ENCODE data around the gene ABHD1. TPM values are rescaled to one million over a fixed set of nuclear protein-coding genes. Genes with fewer than 3 reads are reported as not detected.
A peak's percentile ranks its signal among the peaks of the same experiment; 100 is the strongest.

The ABHD1 gene
- total and polyA plus RNA-seq, 2 donors (not counting 3 experiments of a cell fraction or from before 2014, with no cell fraction given), result 0.07 TPM; not detected in 1

- TF ChIP-seq FOS (IDR thresholded peaks at IDR 0.05; ENCODE audit: borderline replicate concordance, insufficient read depth, low read length) (no peak), POLR2A (IDR thresholded peaks at IDR 0.05; ENCODE audit: low read depth, low read length) (no peak), GATA2 (IDR thresholded peaks at IDR 0.05; ENCODE audit: insufficient read depth, insufficient read length, low read depth, low read length) (no peak), MYC (IDR thresholded peaks at IDR 0.05; ENCODE audit: low read depth, low read length) (no peak), EZH2 (IDR thresholded peaks at IDR 0.05; ENCODE audit: borderline replicate concordance, low read depth, low read length, severe bottlenecking) (no peak)
- BruUV-seq (replicated peaks), result no TSS peak
- no peak overlapping the region for H3K4me3 ChIP-seq (replicated peaks in 1 of 3; ENCODE audit: insufficient read depth in 1 of 3, low read depth in 1 of 3, low read length in 3 of 3)
- peaks cover 5 to 12% of the 10 kb centered on the region in 2 experiments for H3K27me3 ChIP-seq (ENCODE audit: control insufficient read depth in 2 of 2, insufficient read depth in 2 of 2, low read length in 2 of 2)
- no peak overlapping the region for H2AFZ ChIP-seq (ENCODE audit: low read depth, low read length)
- no peaks in the 10 kb centered on the region for H3K4me1 ChIP-seq (ENCODE audit: control insufficient read depth, extremely low read depth, insufficient read depth, low read length)
- no peak overlapping the region for H3K9ac ChIP-seq (replicated peaks; ENCODE audit: extremely low read depth, insufficient read depth, low read length)
- H3K4me2 ChIP-seq (ENCODE audit: insufficient read depth, low read length), result no peak overlapping the region
- CTCF ChIA-PET, result interaction anchor here (0.6 to 1.5 kb wide), 2 partner anchors 8 to 77 kb away, joined by 3 to 9 read pairs; no protein-coding TSS in a partner anchor
- H4K20me1 ChIP-seq (replicated peaks; ENCODE audit: control insufficient read depth, extremely low read depth, insufficient read depth, low read length), result no peaks in the 10 kb centered on the region
- DNase-seq (ENCODE audit: low read depth, low spot score) (no peak), FAIRE-seq (no peak)
- H3K9me3 ChIP-seq (replicated peaks; ENCODE audit: control insufficient read depth, insufficient read depth, low read length), result no peaks in the 10 kb centered on the region
- H3K27ac ChIP-seq (ENCODE audit: insufficient read depth, low read depth, low read length), result no peak overlapping the region
- no peaks in the 10 kb centered on the region for H3K36me3 ChIP-seq (ENCODE audit: control insufficient read depth in 2 of 2, extremely low read depth in 1 of 2, insufficient read depth in 2 of 2, low read length in 2 of 2)
- intact Hi-C loops (cut with micrococcal nuclease), result no loop called here
- POLR2A ChIA-PET, result no interaction called here
- no peaks in the 10 kb centered on the region for H3K9me1 ChIP-seq (replicated peaks; ENCODE audit: control insufficient read depth, extremely low read depth, insufficient read depth, low read length)
- no peaks in the 10 kb centered on the region for H3K79me2 ChIP-seq (ENCODE audit: control insufficient read depth, insufficient read depth, low read length)
- dilution Hi-C loops (cut with MboI; ENCODE audit: extremely low pct_ligation_motif_present, low sequenced_read_pairs), result no loop called here
These were observed 8.1 kb upstream of the ABHD1 start for GRCh38 chr2:27115519-27115918.

GRCh38 chr2:27117995-27118524 is 5.6 kb upstream of the ABHD1 start:
- POLR2A ChIA-PET, result no interaction called here

More at GRCh38 chr2:27117995-27118524, 5.6 kb upstream of the ABHD1 start:
- no peak for DNase-seq (ENCODE audit: low read depth, low spot score)
- Histone ChIP-seq H3K4me1 (ENCODE audit: control insufficient read depth, extremely low read depth, insufficient read depth, low read length) (no peaks in the 10 kb centered on the region), H3K9ac (replicated peaks; ENCODE audit: extremely low read depth, insufficient read depth, low read length) (no peak overlapping the region), H3K36me3 (ENCODE audit: control insufficient read depth in 2 of 2, extremely low read depth in 1 of 2, insufficient read depth in 2 of 2, low read length in 2 of 2) (no peaks in the 10 kb centered on the region), H3K9me3 (replicated peaks; ENCODE audit: control insufficient read depth, insufficient read depth, low read length) (no peaks in the 10 kb centered on the region), H4K20me1 (replicated peaks; ENCODE audit: control insufficient read depth, extremely low read depth, insufficient read depth, low read length) (no peaks in the 10 kb centered on the region), H3K4me3 (replicated peaks in 1 of 3; ENCODE audit: insufficient read depth in 1 of 3, low read depth in 1 of 3, low read length in 3 of 3) (peak overlapping the region in 2 of 3 experiments; percentile 5 to 43), H3K4me2 (ENCODE audit: insufficient read depth, low read length) (peak overlapping the region; percentile 9), H3K27ac (ENCODE audit: insufficient read depth, low read depth, low read length) (no peak overlapping the region), H3K79me2 (ENCODE audit: control insufficient read depth, insufficient read depth, low read length) (no peaks in the 10 kb centered on the region), H3K9me1 (replicated peaks; ENCODE audit: control insufficient read depth, extremely low read depth, insufficient read depth, low read length) (no peaks in the 10 kb centered on the region), H3K27me3 (ENCODE audit: control insufficient read depth in 2 of 2, insufficient read depth in 2 of 2, low read length in 2 of 2) (peaks cover 13 to 25% of the 10 kb centered on the region in 2 experiments), H2AFZ (ENCODE audit: low read depth, low read length) (peak overlapping the region; percentile 88)
- CTCF ChIA-PET, result interaction anchor here (0.8 kb wide), 2 partner anchors 11 to 185 kb away, joined by 3 to 4 read pairs; no protein-coding TSS in a partner anchor
- TF ChIP-seq MAX (IDR thresholded peaks at IDR 0.05; ENCODE audit: insufficient read depth, insufficient read length) (no peak), POLR2A (IDR thresholded peaks at IDR 0.05; ENCODE audit: low read depth, low read length) (no peak), EZH2 (IDR thresholded peaks at IDR 0.05; ENCODE audit: borderline replicate concordance, low read depth, low read length, severe bottlenecking) (no peak), POLR2AphosphoS5 (IDR thresholded peaks at IDR 0.05; ENCODE audit: insufficient read depth, low read depth, low read length) (no peak), MYC (IDR thresholded peaks at IDR 0.05; ENCODE audit: low read depth, low read length) (no peak), GATA2 (IDR thresholded peaks at IDR 0.05; ENCODE audit: insufficient read depth, insufficient read length, low read depth, low read length) (no peak), CTCF (IDR thresholded peaks at IDR 0.05; ENCODE audit: extremely low read depth in 1 of 2, insufficient read depth in 1 of 2, low read depth in 1 of 2, low read length in 2 of 2) (no peak), JUN (IDR thresholded peaks at IDR 0.05; ENCODE audit: borderline replicate concordance, insufficient read depth, insufficient read length, low read depth) (no peak), FOS (IDR thresholded peaks at IDR 0.05; ENCODE audit: borderline replicate concordance, insufficient read depth, low read length) (no peak)
- no peak for FAIRE-seq
- intact Hi-C loops (cut with micrococcal nuclease), result no loop called here
- dilution Hi-C loops (cut with MboI; ENCODE audit: extremely low pct_ligation_motif_present, low sequenced_read_pairs), result no loop called here
- BruUV-seq (replicated peaks), result no TSS peak

Data from endothelial cell of umbilical vein (primary cell).